Osteoblast (primary cell): ENCODE data around the gene KLRC3. TPM values are rescaled to one million over a fixed set of nuclear protein-coding genes. Genes with fewer than 3 reads are reported as not detected.

ENCODE experiments used
- DNase-seq: peaks from one replicate; pipeline ENCODE4 v3.0.0; 2011; ENCODE audit warnings: low spot score, mixed read lengths; ENCODE audit not compliant: insufficient read length; ENCODE audit errors: missing footprints
- H2AFZ ChIP-seq: 2 replicates; pipeline ENCODE4 v1.6.0; 2011; ENCODE audit warnings: mild to moderate bottlenecking, low read length
- H3K27ac ChIP-seq: 2 replicates; pipeline ENCODE4 v1.5.1; 2011; ENCODE audit warnings: mild to moderate bottlenecking, low read depth, low read length, moderate library complexity
- H3K27me3 ChIP-seq: 2 replicates; pipeline ENCODE4 v1.6.0; 2012; ENCODE audit warnings: mild to moderate bottlenecking, control low read depth, inconsistent platforms, low read length, moderate library complexity; ENCODE audit not compliant: insufficient read depth
- H3K36me3 ChIP-seq: 2 replicates; pipeline ENCODE4 v1.5.1; 2011; ENCODE audit warnings: mild to moderate bottlenecking, low read length, control low read depth, moderate library complexity; ENCODE audit not compliant: insufficient read depth
- H3K4me1 ChIP-seq: 2 replicates; pipeline ENCODE4 v1.5.1; 2011; ENCODE audit warnings: mild to moderate bottlenecking, low read length, control low read depth, moderate library complexity; ENCODE audit not compliant: insufficient read depth
- H3K4me2 ChIP-seq: 2 replicates; pipeline ENCODE4 v1.6.0; 2011; ENCODE audit warnings: mild to moderate bottlenecking, low read length; ENCODE audit not compliant: insufficient read depth
- H3K4me3 ChIP-seq: fragments of 200-600 bp; sonication (generic); 3 replicates; pipeline ENCODE4 v1.5.1; 2012; ENCODE audit warnings: mild to moderate bottlenecking, low read length, inconsistent platforms; ENCODE audit not compliant: insufficient read depth
- H3K79me2 ChIP-seq: 2 replicates; pipeline ENCODE4 v1.6.0; 2012; ENCODE audit warnings: mild to moderate bottlenecking, low read length, control low read depth, inconsistent platforms; ENCODE audit not compliant: insufficient read depth
- H3K9me3 ChIP-seq: 2 replicates; pipeline ENCODE4 v1.5.1; 2011; ENCODE audit warnings: low read depth, low read length, control low read depth
- H4K20me1 ChIP-seq: 2 replicates; pipeline ENCODE4 v1.6.0; 2012; ENCODE audit warnings: mild to moderate bottlenecking, low read length, control low read depth; ENCODE audit not compliant: insufficient read depth
- total RNA-seq: library from RNA; depleted of rRNA; stranded (reverse); fragments of >200 nt; gene quantifications from 2 replicates; pipeline ENCODE4 v1.2.3, GENCODE V29; 2012
- TF ChIP-seq, protein P1 (sequence below): IDR thresholded peaks from 2 replicates; pipeline ENCODE4 v1.5.1; 2011; ENCODE audit warnings: mild to moderate bottlenecking, low read depth, low read length, moderate library complexity; ENCODE audit errors: extremely low read depth

KLRC3 gene
- total RNA-seq, 1 donor, result 0.72 TPM

- Histone ChIP-seq H3K27ac (peak overlapping the region; percentile 55), H3K9me3 (no peaks in the 10 kb centered on the region), H3K27me3 (no peaks in the 10 kb centered on the region), H3K4me2 (peak overlapping the region; percentile 93), H3K4me1 (peaks cover 50% of the 10 kb centered on the region), H3K79me2 (no peaks in the 10 kb centered on the region), H3K4me3 (peak overlapping the region; percentile 77), H2AFZ (peak overlapping the region; percentile 99), H3K36me3 (no peaks in the 10 kb centered on the region), H4K20me1 (no peaks in the 10 kb centered on the region)
- no peak for DNase-seq
- TF ChIP-seq, protein P1, sequence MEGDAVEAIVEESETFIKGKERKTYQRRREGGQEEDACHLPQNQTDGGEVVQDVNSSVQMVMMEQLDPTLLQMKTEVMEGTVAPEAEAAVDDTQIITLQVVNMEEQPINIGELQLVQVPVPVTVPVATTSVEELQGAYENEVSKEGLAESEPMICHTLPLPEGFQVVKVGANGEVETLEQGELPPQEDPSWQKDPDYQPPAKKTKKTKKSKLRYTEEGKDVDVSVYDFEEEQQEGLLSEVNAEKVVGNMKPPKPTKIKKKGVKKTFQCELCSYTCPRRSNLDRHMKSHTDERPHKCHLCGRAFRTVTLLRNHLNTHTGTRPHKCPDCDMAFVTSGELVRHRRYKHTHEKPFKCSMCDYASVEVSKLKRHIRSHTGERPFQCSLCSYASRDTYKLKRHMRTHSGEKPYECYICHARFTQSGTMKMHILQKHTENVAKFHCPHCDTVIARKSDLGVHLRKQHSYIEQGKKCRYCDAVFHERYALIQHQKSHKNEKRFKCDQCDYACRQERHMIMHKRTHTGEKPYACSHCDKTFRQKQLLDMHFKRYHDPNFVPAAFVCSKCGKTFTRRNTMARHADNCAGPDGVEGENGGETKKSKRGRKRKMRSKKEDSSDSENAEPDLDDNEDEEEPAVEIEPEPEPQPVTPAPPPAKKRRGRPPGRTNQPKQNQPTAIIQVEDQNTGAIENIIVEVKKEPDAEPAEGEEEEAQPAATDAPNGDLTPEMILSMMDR, result no peak
These were observed 55.4 kb downstream of the KLRC3 start for GRCh38 chr12:10364815-10365622.

GRCh38 chr12:10363914-10364814, 56.2 kb downstream of the KLRC3 start:
- Histone ChIP-seq H4K20me1 (no peaks in the 10 kb centered on the region), H3K27ac (peak overlapping the region; percentile 55), H2AFZ (peak overlapping the region; percentile 99), H3K4me2 (peak overlapping the region; percentile 93), H3K27me3 (no peaks in the 10 kb centered on the region), H3K4me1 (peaks cover 50% of the 10 kb centered on the region), H3K4me3 (peak overlapping the region; percentile 77), H3K36me3 (no peaks in the 10 kb centered on the region), H3K79me2 (no peaks in the 10 kb centered on the region), H3K9me3 (no peaks in the 10 kb centered on the region)
- DNase-seq, result no peak
- TF ChIP-seq, protein P1, result no peak

DNA sequence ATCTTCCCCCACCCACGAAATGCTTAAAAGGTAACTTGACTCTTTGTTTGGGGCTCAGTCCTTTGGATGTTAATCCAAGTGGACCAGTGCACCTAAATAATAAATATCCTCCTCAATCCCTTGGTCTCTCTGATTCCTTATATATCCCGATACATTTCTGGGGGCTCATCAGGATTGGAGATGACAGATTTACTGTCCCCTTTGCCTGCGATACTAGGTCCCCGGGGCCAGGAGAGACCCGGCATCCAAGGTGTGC, 56.8 kb downstream of the KLRC3 start:
- Histone ChIP-seq H3K79me2 (no peaks in the 10 kb centered on the region), H3K27ac (peak overlapping the region; percentile 55), H3K4me2 (peak overlapping the region; percentile 93), H3K36me3 (no peaks in the 10 kb centered on the region), H3K4me1 (peaks cover 50% of the 10 kb centered on the region), H4K20me1 (no peaks in the 10 kb centered on the region), H3K4me3 (peak overlapping the region; percentile 77), H3K27me3 (no peaks in the 10 kb centered on the region), H3K9me3 (no peaks in the 10 kb centered on the region), H2AFZ (peak overlapping the region; percentile 99)
- TF ChIP-seq, protein P1, result no peak
- DNase-seq, result no peak
